ENCODE measurements around the gene CT45A6. TPM values are rescaled to one million over a fixed set of nuclear protein-coding genes. Genes with fewer than 3 reads are reported as not detected.

Gene CT45A6, protein sequence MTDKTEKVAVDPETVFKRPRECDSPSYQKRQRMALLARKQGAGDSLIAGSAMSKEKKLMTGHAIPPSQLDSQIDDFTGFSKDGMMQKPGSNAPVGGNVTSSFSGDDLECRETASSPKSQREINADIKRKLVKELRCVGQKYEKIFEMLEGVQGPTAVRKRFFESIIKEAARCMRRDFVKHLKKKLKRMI
- not detected in 2 replicates for total RNA-seq

GRCh38 chrX:135802687-135803086, at the start of gene CT45A6:
TSS of gene CT45A6 (minus strand) at chrX:135802787. CDS start at chrX:135798993, 3,794 bp downstream.

DNA sequence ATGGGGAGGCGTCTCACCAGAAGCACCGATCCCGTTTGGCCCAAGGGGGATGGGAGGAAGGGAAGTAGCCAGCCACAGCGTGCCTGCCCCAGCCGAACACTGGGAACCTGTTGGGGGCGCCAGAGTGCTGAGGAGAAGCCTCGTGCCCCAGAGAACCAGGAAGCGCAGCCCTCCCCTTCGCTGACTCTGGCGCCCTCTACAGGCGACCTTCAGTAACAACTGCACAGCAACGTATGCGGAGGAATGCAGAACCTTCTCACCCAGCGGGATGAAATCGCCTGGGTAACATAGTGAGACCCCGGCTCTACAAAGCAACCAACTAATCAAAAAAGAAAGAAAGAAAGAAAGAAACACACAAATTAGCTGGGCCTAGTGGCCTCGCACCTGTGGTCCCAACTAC, 34.6 kb upstream of the CT45A6 start, which contains the start of gene CT45A7:
Gene CT45A7 (minus strand): TSS at position 101 of the 400 bp plus-strand sequence. CDS start 3,747 bp downstream, outside the sequence.

GRCh38 chrX:135819912-135820311, 17.3 kb upstream of the CT45A6 start, which contains the start of gene CT45A2:
TSS of gene CT45A2 (minus strand) at chrX:135820012. CDS start at chrX:135816265, 3,747 bp downstream.

DNA sequence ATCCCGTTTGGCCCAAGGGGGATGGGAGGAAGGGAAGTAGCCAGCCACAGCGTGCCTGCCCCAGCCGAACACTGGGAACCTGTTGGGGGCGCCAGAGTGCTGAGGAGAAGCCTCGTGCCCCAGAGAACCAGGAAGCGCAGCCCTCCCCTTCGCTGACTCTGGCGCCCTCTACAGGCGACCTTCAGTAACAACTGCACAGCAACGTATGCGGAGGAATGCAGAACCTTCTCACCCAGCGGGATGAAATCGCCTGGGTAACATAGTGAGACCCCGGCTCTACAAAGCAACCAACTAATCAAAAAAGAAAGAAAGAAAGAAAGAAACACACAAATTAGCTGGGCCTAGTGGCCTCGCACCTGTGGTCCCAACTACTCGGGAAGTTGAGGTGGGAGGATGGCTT, 17.2 kb downstream of the CT45A6 start, which contains the start of gene CT45A5:
Gene CT45A5 (minus strand): TSS at position 101 of the 400 bp plus-strand sequence. CDS start 3,774 bp downstream, outside the sequence.

DNA sequence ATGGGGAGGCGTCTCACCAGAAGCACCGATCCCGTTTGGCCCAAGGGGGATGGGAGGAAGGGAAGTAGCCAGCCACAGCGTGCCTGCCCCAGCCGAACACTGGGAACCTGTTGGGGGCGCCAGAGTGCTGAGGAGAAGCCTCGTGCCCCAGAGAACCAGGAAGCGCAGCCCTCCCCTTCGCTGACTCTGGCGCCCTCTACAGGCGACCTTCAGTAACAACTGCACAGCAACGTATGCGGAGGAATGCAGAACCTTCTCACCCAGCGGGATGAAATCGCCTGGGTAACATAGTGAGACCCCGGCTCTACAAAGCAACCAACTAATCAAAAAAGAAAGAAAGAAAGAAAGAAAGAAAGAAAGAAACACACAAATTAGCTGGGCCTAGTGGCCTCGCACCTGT, 34.5 kb downstream of the CT45A6 start, which contains the start of gene CT45A3:
Gene CT45A3 (minus strand): TSS at position 101 of the 400 bp plus-strand sequence. CDS start 3,747 bp downstream, outside the sequence.

Other genes with a start within 250 kb of the CT45A6 start
- not detected in 2 replicates for gene CT45A1, start 89.1 kb downstream of the CT45A6 start, total RNA-seq
- not detected in 2 replicates for gene CT45A3, start 34.6 kb downstream of the CT45A6 start, total RNA-seq
- gene CT45A5, start 17.3 kb downstream of the CT45A6 start, total RNA-seq: not detected in 2 replicates
- gene CT45A2, start 17.2 kb upstream of the CT45A6 start, total RNA-seq: not detected in 2 replicates
- gene CT45A7, start 34.5 kb upstream of the CT45A6 start, total RNA-seq: not detected in 2 replicates
- gene CT45A8, start 51.8 kb upstream of the CT45A6 start, total RNA-seq: not detected in 2 replicates
- gene CT45A9, start 69.0 kb upstream of the CT45A6 start, total RNA-seq: not detected in 2 replicates
- not detected in 2 replicates for gene CT45A10, start 90.7 kb upstream of the CT45A6 start, total RNA-seq
- gene SAGE1, start 90.9 kb upstream of the CT45A6 start, total RNA-seq: not detected in 2 replicates
- 15.0 and 17.3 TPM in 2 replicates for gene MMGT1, start 171.2 kb upstream of the CT45A6 start, total RNA-seq
- 15.0 and 16.1 TPM in 2 replicates for gene SLC9A6, start 182.6 kb upstream of the CT45A6 start, total RNA-seq